NCI-H345 (cell line): ENCODE results near the gene YIPF5.
A peak's percentile ranks its signal among the peaks of the same experiment; 100 is the strongest.

Source experiments
- DNase-seq: peaks from one replicate; lab custom pipeline; 2025; lab: John Stamatoyannopoulos, UW

The YIPF5 gene

DNA sequence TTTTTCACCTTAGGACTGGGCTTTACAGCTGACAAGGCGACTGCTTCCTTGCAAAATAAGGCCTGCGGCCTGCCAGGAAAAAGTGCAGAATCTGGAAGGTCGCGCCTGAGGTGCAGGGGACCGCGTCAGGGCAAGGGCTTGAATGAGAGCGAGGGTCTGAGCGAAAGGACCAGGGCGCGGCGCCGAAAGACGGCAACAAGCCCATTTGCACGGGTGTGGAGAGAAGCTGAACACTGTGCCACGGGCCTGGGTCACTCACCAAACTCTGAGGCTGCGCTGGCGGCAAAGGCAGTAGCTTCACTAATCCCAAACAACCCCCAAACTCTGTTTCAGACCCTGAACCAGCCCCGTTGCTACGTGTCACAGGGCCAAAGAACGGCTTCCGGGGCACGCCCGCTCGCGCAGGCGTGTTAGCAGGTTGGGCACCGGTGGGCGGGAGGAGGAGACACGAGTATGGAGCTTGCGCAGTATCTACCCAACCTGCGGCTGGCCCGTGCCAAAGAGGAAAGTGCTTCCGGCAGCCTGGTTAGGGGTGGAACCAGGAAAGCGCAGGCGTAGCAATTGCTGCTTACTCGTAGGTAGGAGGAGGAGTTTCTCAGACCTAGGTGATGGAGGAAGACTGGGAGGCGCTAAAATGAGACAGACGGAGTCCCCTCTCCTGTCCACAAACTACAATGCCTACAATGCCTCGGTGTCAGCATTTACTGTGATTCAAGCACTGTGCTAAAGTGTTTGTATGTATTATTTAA is at the start of gene YIPF5, which contains the start of gene KCTD16:
Gene YIPF5, minus strand, starts transcription at position 384 of the 749 bp plus-strand sequence. CDS start 704 bp downstream, outside the sequence.
Gene KCTD16, plus strand, starts transcription at position 598 of the 749 bp plus-strand sequence.
- DNase-seq = peak; percentile 99

DNA sequence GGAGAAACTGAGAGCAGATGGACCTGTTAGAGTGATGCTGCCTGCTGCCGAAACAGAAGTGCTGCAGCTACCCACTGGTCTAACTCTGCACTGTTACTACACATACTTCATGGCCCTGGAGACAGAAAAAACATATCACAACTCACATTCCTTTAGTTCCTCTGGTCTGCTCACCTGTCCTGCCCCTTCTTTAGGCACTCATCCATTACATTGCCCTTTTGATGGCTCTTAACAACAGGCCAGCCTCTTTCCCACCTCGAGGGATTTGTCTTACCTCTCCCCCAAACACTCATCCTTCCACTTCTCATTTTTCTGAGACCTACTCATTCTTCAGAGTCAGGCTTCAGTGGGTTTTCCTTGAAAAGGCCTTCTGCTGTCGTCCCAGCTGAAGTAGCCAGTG is 49.4 kb upstream of the YIPF5 start:
- peak; percentile 21 for DNase-seq

DNA sequence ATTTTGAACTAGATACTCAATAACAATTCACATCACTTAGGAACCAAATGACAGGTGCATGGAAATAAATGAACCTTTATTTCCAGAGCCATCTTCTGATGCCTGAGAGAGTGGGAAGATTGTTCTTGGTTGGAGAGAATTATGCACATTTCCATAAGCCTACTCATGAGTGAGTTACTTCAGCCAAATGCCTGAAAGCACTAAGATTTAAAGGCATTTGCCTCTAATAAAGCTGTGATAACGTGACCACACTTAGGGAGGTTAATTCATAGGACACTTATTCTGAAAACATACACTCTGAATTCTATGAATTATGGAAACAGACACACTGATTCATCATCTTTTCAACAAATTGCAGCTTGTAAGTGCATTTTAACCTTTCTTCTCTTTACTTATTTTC is 40.2 kb upstream of the YIPF5 start:
- no peak for DNase-seq

DNA sequence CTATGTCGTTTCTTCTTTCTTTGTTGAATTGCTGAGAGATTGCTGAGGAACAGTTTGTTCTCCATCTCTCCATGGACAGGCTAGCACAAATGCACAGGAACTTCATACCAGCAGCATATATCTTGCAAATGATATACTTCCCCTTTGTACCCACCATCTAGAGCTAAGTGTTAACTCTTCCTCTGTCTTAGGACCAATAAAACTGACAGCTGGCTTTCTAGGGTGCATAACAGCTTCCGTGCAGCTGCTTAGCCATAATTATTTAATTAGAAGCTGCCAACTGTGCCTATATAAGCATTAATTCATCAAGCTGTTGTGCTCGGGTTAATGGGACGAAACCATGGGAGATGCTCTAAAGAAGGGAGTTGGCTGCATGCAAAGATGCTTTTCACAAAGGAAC is 38.9 kb upstream of the YIPF5 start:
- DNase-seq = no peak

DNA sequence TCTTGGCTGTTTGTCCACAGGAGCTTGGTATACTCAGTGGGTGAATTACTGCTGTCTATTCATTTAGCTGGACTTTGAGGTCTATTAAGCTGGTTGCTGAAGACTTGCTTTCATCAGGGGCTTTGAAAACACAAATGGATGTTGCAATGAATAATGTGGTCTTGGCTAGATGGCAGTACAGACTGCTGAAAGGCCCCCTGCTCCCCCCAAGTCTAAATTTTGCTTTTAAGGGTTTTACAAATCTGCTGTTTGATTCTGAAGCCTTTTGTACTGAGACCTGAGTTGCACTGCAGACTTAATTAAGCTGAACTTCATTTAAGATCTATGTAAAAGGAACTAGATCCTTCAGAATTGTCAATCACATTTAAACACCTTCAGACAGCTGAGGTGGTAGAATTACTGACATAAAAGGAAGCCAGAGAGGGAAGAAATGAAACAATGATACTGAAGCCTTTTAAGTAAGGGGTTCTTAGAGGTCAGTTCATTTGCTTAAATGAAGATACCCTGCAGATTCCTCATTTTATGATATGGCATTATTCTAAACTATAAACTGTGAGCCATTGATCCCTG is 37.5 kb upstream of the YIPF5 start:
- peak; percentile 58 for DNase-seq

DNA sequence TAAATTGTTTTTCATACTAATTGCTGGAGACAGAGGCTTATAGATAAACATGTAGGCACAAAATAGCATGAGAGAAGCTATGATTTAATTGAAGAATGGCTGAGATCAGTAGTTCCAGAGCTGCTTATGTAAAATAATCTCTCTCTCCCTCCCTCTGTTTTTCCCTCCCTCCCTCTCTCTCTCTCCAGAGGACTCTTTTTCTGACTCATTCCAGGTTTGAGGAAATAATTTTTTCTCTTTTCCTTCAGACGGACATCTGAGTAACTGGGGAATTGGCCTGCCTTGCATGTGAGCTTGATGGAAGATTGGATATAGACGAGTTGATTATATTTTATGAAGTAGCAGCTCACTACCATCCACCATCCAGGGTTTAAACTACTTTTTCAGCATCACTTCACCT is 35.7 kb upstream of the YIPF5 start:
- no peak for DNase-seq

DNA sequence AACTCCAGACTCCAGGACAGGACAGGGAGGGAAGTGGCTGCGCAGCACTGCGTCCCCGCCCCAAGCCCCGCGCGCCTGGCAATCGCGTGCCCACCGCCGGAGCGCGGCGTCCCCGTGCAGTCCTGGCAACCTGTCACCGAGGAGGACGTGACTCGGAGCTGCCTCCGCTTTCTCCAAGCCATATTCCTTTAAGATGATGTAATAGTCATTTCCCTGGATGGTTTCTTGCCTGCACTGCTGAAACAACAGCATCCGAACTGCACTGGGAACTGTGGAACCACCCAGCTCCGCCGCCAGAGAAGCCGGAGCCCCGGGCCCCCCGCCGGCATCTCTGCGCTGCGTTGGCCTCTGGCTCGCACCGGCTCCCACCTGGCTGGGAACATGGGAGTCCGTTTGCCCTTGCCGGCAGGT is 34.7 kb upstream of the YIPF5 start:
- peak; percentile 80 for DNase-seq

DNA sequence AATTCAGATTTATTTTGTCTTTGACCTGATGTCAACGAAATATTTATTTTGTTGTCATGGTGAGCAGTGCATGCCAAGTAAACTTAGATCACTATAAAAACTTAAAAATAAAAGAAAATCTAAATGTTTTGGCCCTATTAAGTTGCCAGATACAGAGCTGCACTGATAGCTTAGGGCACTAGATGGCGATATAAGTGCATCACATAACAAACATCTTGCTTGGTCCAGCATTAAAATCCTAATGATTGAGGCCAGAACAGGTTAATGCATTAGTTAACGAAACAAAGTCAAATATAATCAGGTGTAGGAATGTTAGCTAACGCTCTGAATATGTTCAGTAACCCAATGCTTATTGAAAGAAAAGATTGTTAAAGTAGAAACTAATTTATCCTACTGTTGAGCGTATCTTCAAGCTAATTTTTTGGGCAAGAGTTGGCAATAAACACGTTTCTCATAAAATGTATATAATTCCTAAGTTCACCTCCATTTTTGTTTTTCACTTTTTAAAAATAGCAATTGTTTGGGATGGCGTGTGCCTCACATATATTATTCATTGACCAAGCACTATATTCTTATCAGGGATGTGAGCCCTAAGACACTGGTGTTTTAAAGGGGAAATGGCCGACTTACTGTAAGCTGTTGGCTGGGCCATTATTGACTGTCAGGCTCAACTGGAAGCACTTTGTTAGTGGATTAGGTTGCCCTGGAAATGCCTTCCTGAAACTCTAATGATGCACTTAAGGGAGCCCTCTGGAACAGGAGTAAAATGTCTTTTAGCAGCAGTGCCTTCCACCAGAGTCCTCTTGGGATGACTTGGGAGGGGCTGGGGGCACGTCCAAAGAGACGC is 33.5 kb upstream of the YIPF5 start:
- peak; percentile 82 for DNase-seq

DNA sequence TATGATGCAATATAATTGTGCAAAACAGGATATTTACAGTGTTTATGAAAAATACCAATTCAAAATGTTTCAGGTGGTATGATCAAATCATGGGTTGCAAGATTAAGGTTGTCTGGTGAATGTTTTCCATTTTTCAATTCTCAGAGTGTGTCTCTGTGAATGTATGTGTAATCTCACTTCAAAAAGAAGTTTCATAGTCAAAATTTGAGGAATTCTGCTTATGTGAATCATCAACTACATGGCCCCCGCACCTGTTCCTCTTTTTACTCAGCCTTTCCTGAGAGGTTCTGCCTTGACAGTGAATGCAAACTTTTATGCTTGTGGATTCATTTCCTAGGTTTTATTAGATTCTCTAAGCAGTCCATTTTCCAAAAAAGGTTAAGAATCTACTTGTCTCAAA is 32.3 kb upstream of the YIPF5 start:
- DNase-seq = no peak

DNA sequence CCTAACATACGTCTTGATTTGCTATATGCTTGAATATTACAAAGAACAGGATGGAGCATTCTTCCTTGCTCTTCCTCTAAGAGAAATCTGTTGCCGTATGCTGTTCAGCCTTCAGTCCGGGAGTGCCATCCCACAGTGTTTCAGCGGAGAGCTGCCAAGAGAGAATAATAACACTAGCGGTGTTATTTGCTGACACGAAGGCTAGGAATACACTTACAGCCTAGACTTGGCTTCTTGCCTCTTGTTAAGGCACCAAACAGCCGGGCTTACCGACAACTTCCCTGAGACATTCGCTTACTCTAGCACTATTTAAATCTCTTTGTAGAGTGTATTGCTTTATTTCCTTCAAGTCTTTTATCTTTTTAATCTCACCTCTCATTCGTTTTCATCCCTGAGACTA is 31.6 kb upstream of the YIPF5 start:
- DNase-seq = peak; percentile 55

DNA sequence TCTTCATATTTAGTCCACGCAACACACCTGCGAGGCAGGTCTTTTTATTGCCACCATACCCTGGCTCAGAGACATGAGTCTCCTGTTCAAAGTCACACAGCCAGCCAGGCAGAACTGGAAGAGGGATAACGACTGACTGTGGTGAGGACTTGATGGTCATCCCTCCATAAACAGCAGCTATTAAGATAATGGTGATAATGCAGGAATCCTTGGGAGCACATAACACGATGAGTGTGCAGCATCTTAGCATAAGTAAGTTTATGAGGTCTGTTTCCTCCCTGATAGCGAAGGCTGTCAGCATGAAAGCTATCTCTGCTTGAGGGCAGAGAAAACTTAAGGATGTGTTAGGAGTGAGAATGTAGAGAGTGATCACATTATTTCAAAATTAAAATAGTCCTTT is 31.1 kb upstream of the YIPF5 start:
- DNase-seq = no peak

DNA sequence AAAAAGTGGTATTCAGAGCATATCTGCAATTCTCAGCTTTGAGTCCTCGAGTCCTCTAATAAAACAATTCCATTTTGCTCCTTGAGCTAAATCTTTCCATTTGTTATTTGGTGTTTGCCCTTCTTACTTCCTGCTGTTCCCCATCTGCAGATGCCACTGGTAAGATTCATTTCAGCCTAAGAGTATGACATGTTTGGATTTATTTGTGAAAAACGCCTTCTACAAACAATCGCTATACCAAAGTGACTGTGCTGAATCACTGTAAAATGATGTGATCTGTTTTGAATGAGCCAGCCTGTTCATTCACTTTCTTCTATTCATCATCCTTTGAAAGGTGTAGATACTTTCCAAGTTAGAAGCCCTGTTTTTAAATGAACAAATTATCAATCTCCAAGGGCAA is 27.9 kb upstream of the YIPF5 start:
- DNase-seq = no peak

DNA sequence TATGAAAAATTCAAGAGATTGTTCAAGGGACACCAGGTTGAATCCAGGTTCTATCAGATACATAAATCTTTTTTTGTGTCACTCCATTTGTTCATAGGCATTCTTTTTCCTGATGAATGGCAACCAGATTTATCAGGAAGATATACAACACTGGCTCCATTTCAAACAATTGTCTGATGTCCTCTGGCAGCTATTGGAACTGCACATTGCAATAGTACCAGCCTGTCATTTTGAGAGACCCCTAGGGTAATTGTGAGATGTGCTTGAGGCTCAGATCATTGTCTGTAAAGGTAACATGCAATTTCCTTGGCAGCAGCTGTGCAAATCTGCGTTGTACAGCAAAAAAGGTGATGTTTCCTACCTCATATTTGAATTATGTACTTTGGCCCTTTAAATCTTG is 26.2 kb upstream of the YIPF5 start:
- DNase-seq = no peak

DNA sequence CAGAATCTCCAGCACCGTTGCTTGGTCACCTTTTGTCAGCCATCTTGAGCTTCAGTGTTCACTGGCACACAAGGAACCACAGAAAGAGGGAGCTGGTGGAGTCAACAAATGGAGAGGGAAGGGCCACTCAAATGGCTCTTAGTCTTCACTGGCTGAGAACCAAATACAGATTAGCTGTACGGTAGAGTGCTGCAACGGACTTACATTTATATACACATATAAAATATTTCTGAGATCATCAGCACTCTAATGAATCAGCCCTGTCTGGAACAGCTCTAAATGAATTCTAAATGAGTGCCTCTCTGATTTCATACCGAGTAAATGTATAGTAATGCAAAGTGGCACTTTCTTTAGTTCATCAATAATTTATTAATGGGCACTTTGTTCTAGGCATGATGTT is 25.0 kb upstream of the YIPF5 start:
- no peak for DNase-seq

DNA sequence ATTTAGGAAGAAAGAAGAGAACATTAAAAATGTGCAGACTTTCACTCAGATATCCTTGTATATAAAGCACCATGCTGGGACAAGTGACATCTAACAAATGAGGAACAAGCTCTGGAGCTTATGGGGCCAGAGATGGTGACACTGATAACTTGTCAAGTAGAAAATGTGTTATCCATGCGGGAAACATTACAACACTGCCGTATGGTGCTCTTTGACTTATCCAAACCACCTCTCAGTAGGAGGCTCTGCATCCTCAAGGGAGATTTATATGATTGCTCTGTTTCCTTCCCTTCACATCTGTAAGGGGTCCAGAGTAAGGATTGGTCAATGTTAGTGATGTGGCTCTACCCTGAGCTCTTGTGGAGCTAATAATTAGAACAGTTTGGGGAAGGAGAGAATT is 23.7 kb upstream of the YIPF5 start:
- no peak for DNase-seq

DNA sequence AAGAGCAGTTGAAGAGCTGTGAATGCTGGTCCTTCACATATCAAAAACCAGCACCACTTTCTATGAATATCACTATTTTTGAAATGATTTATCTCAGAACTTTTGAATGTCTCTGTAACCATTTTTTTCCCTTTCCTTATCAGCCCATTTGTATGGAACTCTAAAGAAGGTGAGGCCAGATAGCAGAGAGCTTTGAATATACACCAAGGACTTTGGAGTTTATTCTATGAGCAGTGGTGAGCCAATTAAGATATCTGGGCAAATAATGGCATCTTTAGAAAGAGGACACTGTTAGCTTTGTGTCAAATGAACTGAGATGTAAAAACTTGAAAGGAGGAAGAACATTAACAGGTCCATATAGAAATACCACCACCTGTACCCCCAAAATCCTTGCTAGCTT is 22.2 kb upstream of the YIPF5 start:
- DNase-seq = no peak

DNA sequence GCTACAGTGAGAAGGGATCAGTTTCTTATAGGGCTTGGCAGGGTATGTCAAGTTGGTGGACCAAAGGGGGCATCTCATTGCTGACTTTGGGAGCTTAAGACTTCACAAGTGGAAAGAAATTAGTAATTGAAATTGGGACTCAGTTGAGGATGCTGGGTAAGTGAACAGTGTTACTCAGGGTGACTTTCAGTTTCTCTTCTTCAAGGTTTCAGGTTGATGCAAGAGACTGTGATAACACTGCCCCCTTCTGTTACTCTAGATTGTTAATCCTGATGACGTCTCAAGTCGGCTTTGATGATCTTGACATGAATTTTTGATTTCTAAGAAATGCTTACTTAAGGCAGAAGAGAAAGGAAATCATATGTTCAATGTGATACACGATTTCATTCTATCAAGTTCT is 21.5 kb upstream of the YIPF5 start:
- peak; percentile 35 for DNase-seq

DNA sequence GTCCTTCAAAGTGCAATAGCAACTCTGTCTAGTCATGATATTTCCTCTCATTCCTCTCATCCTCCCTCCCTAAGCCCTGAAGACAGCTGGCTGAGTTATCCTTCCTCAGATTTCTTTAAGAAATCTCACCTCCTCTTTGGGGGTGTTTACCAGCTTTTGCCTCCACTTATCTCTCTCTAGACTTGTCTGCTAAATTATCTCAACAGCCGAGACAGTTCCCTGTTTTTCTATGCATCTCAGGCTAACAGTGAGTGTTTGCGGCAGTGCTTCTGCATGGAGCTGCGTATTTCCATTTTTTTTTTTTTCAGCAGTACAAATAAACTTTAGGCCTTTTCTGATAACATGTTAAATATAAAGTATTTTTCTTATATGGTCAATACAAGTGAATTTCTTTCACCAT is 21.1 kb upstream of the YIPF5 start:
- no peak for DNase-seq

DNA sequence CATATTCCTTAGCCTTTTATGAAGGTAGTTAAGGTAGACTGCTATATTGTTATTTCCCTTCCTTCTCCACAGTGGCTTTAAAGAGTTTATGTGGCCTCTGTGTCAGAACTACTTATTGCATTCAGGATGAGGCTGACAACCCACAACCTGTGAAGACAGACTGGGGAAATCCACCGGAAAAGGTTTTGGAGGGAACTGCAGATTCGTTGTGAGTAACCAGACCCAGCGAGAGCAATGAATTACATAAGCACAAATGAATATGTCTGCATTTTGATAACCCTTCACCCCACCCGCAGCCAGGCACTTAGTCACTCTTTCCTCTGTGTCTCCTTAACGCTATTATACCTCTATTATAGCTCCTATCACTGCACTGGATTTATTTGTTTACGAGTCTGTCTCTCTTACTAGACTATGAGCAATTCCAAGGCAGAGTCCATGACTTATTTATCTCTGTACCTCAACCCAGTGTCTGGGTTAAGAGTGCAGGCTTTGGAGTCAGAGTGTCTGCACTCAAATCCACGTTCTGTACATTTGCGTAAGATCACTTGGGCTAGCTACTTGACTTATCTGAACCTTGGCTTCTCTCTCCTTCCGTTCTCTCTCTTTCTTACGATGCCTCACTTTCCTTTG is 19.5 kb upstream of the YIPF5 start:
- no peak for DNase-seq

DNA sequence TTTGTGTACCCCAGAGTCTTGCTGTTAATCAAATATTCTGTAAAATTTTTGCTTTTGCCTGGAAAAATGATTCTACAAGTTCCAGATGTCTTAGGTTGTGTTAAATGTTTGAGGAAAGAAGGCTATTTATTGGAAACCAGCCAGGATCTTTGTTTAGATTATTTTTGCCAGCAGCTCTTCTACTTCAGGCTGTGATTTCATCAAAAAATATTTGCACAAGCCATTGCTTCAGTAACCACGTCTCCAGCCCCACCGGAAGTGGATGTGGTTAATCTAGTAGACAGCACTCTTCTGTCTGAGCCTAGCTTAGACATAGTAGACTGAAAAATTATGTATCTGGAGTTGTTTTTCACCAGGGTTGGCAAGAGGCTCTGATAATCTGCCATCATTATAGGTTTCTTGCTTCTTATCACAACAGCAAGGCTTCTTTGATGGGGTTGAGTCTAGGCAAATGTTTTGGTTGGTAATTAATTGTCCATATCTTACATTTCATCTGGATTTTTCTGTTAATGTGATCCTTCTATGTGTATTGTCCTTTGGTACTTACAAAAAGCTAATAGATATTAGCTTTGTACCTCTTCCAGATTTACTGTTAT is 17.3 kb upstream of the YIPF5 start:
- DNase-seq = peak; percentile 19

DNA sequence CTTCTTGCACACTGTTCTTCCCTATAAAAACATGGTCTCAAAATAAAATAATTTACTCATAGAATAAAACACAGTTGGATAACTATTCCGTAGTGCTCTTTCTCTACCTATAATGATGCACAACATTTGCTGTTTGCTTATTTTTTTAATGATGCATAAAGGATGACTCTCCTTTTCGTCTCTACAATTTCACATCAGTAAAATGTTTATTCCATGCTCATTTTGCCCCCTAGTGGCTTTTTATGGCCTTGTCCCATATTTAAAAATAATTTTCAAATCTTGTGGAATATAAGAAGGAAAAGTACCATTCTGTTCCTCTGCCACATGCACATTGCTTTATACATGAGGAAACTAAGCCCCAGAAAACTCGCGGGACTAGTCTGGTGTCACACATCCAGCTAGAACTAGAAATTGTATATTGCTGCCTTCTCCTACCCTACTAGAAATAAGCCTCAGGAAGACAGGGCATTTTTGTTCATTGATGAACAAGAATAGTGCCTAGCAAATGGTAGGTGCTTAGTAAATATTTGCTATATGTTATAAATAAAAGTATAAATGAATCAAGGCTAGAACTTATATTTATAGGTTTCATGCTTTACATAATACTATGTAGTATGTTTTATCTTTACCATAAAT is 12.9 kb upstream of the YIPF5 start:
- DNase-seq = peak; percentile 61

DNA sequence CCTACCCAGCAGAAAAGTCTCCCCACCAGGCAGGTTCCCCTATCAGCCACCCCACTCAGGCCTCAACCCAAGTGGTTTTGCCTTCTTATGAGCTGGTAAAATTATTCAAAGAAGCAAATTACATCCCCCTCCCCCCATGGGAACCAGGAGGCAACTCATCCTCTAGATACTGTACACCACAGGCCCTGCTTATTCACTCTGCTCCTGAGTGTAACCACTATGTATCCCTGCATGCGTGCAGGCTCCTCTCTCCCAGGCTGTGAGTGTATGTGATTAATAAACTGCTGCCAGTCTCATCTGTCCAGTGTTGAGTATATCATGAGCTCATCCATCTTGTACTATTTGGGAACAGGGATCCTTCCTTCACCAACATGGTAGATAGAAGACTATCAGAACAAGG is 8.8 kb upstream of the YIPF5 start:
- DNase-seq = no peak
